Trophoblast cell (in vitro differentiated cells and primary cell): Measurements from ENCODE around the gene TXNL4B.

ENCODE experiments used
- DNase-seq, 2 donors: peaks; one replicate each; pipeline ENCODE4 v3.0.0-alpha.2; 2016
- H2AFZ ChIP-seq: 2 replicates; pipeline ENCODE4 v1.6.1; 2013; ENCODE audit warnings: low read length, moderate library complexity, mild to moderate bottlenecking; ENCODE audit not compliant: insufficient read depth, poor library complexity
- H2AK5ac ChIP-seq: 2 replicates; pipeline ENCODE4 v1.6.1; 2013; ENCODE audit warnings: mild to moderate bottlenecking, low read length
- H2BK120ac ChIP-seq: 2 replicates; pipeline ENCODE4 v1.6.1; 2013; ENCODE audit warnings: low read length, mild to moderate bottlenecking, moderate library complexity; ENCODE audit not compliant: insufficient read depth, poor library complexity
- H2BK12ac ChIP-seq: 2 replicates; pipeline ENCODE4 v1.6.1; 2013; ENCODE audit warnings: mild to moderate bottlenecking, low read length, moderate library complexity
- H2BK5ac ChIP-seq: 2 replicates; pipeline ENCODE4 v1.6.1; 2013; ENCODE audit warnings: low read length, low read depth, moderate library complexity, mild to moderate bottlenecking; ENCODE audit not compliant: poor library complexity
- H3K14ac ChIP-seq: 2 replicates; pipeline ENCODE4 v1.6.1; 2013; ENCODE audit warnings: mild to moderate bottlenecking, low read length
- H3K18ac ChIP-seq: 2 replicates; pipeline ENCODE4 v1.6.1; 2013; ENCODE audit warnings: mild to moderate bottlenecking, low read length
- H3K23ac ChIP-seq: 2 replicates; pipeline ENCODE4 v1.6.1; 2013; ENCODE audit warnings: low read length
- H3K27ac ChIP-seq: 2 replicates; pipeline ENCODE4 v1.5.1; 2013; ENCODE audit warnings: low read depth, mild to moderate bottlenecking, inconsistent platforms, low read length, moderate library complexity
- H3K27me3 ChIP-seq: 2 replicates; pipeline ENCODE4 v1.6.1; 2013; ENCODE audit warnings: inconsistent platforms, mild to moderate bottlenecking, low read length, moderate library complexity; ENCODE audit not compliant: insufficient read depth
- H3K36me3 ChIP-seq, 2 experiments: 1 replicate in 1 of 2; 2 replicates in 1 of 2; pipeline ENCODE4 v1.6.1; 2013; ENCODE audit warnings: low read length in 2 of 2, mild to moderate bottlenecking in 2 of 2, moderate library complexity in 1 of 2; ENCODE audit not compliant: insufficient read depth in 2 of 2, control insufficient read depth in 1 of 2
- H3K4ac ChIP-seq: 2 replicates; pipeline ENCODE4 v1.6.1; 2013; ENCODE audit warnings: low read depth, mild to moderate bottlenecking, low read length, moderate library complexity
- H3K4me1 ChIP-seq, 2 experiments: 1 replicate in 1 of 2; 2 replicates in 1 of 2; pipeline ENCODE4 v1.6.1; 2013; ENCODE audit warnings: low read length in 2 of 2, mild to moderate bottlenecking in 2 of 2, moderate library complexity in 1 of 2; ENCODE audit not compliant: insufficient read depth in 2 of 2, control insufficient read depth in 1 of 2
- H3K4me2 ChIP-seq: 2 replicates; pipeline ENCODE4 v1.6.1; 2013; ENCODE audit warnings: inconsistent platforms, mild to moderate bottlenecking, low read length, moderate library complexity
- H3K4me3 ChIP-seq: 2 replicates; pipeline ENCODE4 v1.5.1; 2013; ENCODE audit warnings: mild to moderate bottlenecking, low read depth, low read length, inconsistent platforms
- H3K79me1 ChIP-seq: one replicate; pipeline ENCODE4 v1.6.1; 2013; ENCODE audit warnings: low read length
- H3K79me2 ChIP-seq: 2 replicates; pipeline ENCODE4 v1.6.1; 2013; ENCODE audit warnings: low read length, mild to moderate bottlenecking; ENCODE audit not compliant: control insufficient read depth, insufficient read depth, poor library complexity
- H3K9ac ChIP-seq: 2 replicates; pipeline ENCODE4 v1.6.1; 2013; ENCODE audit warnings: mild to moderate bottlenecking, low read length
- H3K9me3 ChIP-seq: 2 replicates; pipeline ENCODE4 v1.6.1; 2013; ENCODE audit warnings: low read depth, mild to moderate bottlenecking, control low read depth, inconsistent platforms, low read length; ENCODE audit not compliant: insufficient read depth
- H4K12ac ChIP-seq: 2 replicates; pipeline ENCODE4 v1.6.1; 2013; ENCODE audit warnings: low read depth, mild to moderate bottlenecking, low read length, moderate library complexity
- H4K8ac ChIP-seq: 2 replicates; pipeline ENCODE4 v1.6.1; 2013; ENCODE audit warnings: low read depth, mild to moderate bottlenecking, low read length, moderate library complexity
- H4K91ac ChIP-seq: one replicate; pipeline ENCODE4 v1.6.1; 2013; ENCODE audit warnings: low read depth, mild to moderate bottlenecking, low read length, moderate library complexity
- WGBS: extraction: QIAGEN DNeasy Blood & Tissue Kit; methylation state at CpG from one replicate; pipeline ENCODE4 v1.1.7; 2013; ENCODE audit warnings: missing lambda C conversion rate; ENCODE audit not compliant: insufficient read length, insufficient coverage; ENCODE audit errors: extremely low coverage; 5-methylcytosine and 5-hydroxymethylcytosine counted together

Gene TXNL4B

DNA sequence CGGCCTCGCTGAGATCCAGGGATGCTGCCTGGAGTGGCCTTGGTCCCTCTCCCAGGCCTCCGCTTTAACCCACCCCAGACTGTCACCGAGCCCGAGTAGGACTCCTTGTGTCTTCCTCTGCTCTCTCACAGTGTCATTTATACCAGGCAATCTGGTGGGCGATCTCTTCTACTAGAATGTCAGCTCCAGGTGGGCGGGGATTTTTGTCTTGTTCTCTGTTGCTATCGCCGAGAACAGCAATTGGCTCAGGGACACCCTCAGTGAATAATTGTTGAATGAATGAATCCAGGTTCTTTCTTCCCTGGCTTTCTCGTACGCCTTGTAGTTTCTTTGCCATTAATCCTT is 818 bp upstream of the TXNL4B start:
- WGBS, result no CpG with 5 or more reads among the region's 11 CpGs

DNA sequence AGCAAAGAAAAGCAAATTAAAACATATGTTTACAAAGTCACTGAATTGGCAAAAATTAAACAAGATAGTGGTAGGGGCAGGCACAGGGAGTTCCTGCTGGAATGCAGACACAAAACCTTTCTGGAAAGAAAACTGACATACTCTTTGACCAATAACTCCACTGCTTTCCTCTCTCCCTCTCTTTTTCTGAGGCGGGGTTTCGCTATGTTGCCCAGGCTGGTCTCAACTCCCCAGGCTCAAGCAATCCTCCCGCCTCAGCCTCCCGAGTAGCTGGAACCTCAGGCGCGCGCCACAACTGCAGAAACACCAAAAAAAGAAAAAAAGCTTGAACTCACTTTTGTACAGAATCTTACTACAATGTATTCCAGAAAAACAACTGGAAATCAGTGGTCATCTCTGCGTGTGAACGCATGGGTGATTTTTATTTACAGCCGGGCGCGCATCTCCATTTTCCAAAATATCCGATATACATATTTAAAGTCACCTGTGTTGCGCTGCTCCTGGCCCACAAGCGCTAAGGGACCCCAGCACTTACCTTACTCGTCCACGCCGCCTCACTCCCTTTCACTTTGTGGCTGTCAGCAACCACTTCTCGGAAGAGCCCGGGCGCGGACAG is 480 bp downstream of the TXNL4B start:
- peak overlapping the region; percentile 11 for H3K14ac ChIP-seq
- DNase-seq, result peak in 1 of 2 donors; percentile 57
- H3K27me3 ChIP-seq, result no peaks in the 10 kb centered on the region
- no peak overlapping the region for H2BK12ac ChIP-seq
- peaks cover 0 to 3% of the 10 kb centered on the region in 2 experiments for H3K4me1 ChIP-seq
- peak overlapping the region; percentile 81 for H3K9ac ChIP-seq
- no peak overlapping the region for H2BK5ac ChIP-seq
- H3K36me3 ChIP-seq, result peaks cover 18 to 28% of the 10 kb centered on the region in 2 experiments
- peak overlapping the region; percentile 25 for H3K4ac ChIP-seq
- H3K27ac ChIP-seq, result peak overlapping the region; percentile 2
- H3K79me1 ChIP-seq, result peaks cover 7% of the 10 kb centered on the region
- no peak overlapping the region for H2AK5ac ChIP-seq
- H2AFZ ChIP-seq, result peak overlapping the region; percentile 47
- H3K4me2 ChIP-seq, result peak overlapping the region; percentile 70
- H3K4me3 ChIP-seq, result peak overlapping the region; percentile 86
- peak overlapping the region; percentile 20 for H4K91ac ChIP-seq
- peak overlapping the region; percentile 61 for H4K8ac ChIP-seq
- H4K12ac ChIP-seq, result peak overlapping the region; percentile 9
- no peak overlapping the region for H3K23ac ChIP-seq
- H2BK120ac ChIP-seq, result no peak overlapping the region
- no peaks in the 10 kb centered on the region for H3K9me3 ChIP-seq
- H3K79me2 ChIP-seq, result peaks cover 8% of the 10 kb centered on the region
- H3K18ac ChIP-seq, result peak overlapping the region; percentile 4
- no CpG with 5 or more reads among the region's 22 CpGs for WGBS

More for the DNA sequence above, 818 bp upstream of the TXNL4B start:
- H3K14ac ChIP-seq, result peak overlapping the region; percentile 71
- peak overlapping the region; percentile 77 for H2AFZ ChIP-seq
- H4K8ac ChIP-seq, result peak overlapping the region; percentile 87
- peak overlapping the region; percentile 95 for H3K9ac ChIP-seq
- H3K4me1 ChIP-seq, result peaks cover 0 to 3% of the 10 kb centered on the region in 2 experiments
- H3K36me3 ChIP-seq, result peaks cover 24 to 34% of the 10 kb centered on the region in 2 experiments
- peak overlapping the region; percentile 55 for H2AK5ac ChIP-seq
- peak overlapping the region; percentile 97 for H3K4me2 ChIP-seq
- peak overlapping the region; percentile 66 for H3K18ac ChIP-seq
- no peak overlapping the region for H2BK5ac ChIP-seq
- H3K27me3 ChIP-seq, result no peaks in the 10 kb centered on the region
- H3K27ac ChIP-seq, result no peak overlapping the region
- peak overlapping the region; percentile 86 for H3K4ac ChIP-seq
- peak in 1 of 2 donors; percentile 19 for DNase-seq
- no peaks in the 10 kb centered on the region for H3K9me3 ChIP-seq
- H3K79me2 ChIP-seq, result peaks cover 8% of the 10 kb centered on the region
- H3K23ac ChIP-seq, result no peak overlapping the region
- H4K91ac ChIP-seq, result peak overlapping the region; percentile 74
- peak overlapping the region; percentile 63 for H4K12ac ChIP-seq
- peak overlapping the region; percentile 99 for H3K4me3 ChIP-seq
- H2BK120ac ChIP-seq, result peak overlapping the region; percentile 50
- no peak overlapping the region for H2BK12ac ChIP-seq
- peaks cover 7% of the 10 kb centered on the region for H3K79me1 ChIP-seq

DNA sequence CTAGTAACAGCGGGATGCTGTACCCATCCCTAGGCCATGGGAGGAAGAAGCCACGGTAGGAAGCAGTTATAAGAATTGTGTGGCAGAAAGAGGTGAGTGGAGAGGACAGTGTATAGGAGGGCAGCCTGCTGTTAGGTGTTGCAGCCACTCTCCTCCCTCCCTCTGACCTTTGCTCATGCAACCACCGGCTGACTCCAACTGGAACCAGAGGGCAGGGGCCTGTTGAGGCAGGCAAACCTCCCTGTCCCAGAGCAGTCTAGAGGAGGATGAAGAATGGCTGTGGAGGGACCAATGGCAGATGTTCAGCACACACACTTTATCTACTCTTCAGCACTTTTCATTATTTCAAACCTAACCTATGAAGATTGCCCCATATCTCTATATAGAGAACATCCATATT is 2.2 kb downstream of the TXNL4B start:
- H3K27ac ChIP-seq, result no peak overlapping the region
- peaks cover 8% of the 10 kb centered on the region for H3K79me2 ChIP-seq
- H3K79me1 ChIP-seq, result peaks cover 7% of the 10 kb centered on the region
- DNase-seq, result no peak
- H4K91ac ChIP-seq, result no peak overlapping the region
- H2AK5ac ChIP-seq, result no peak overlapping the region
- peaks cover 0 to 3% of the 10 kb centered on the region in 2 experiments for H3K4me1 ChIP-seq
- H3K23ac ChIP-seq, result no peak overlapping the region
- H3K4ac ChIP-seq, result no peak overlapping the region
- no peak overlapping the region for H3K9ac ChIP-seq
- peaks cover 13 to 22% of the 10 kb centered on the region in 2 experiments for H3K36me3 ChIP-seq
- no peak overlapping the region for H2AFZ ChIP-seq
- no peak overlapping the region for H2BK120ac ChIP-seq
- H3K9me3 ChIP-seq, result no peaks in the 10 kb centered on the region
- H2BK5ac ChIP-seq, result no peak overlapping the region
- no peak overlapping the region for H3K18ac ChIP-seq
- no peak overlapping the region for H2BK12ac ChIP-seq
- no peaks in the 10 kb centered on the region for H3K27me3 ChIP-seq
- H3K4me3 ChIP-seq, result no peak overlapping the region
- no peak overlapping the region for H4K12ac ChIP-seq
- no CpG with 5 or more reads among the region's 3 CpGs for WGBS
- H4K8ac ChIP-seq, result no peak overlapping the region
- no peak overlapping the region for H3K4me2 ChIP-seq
- no peak overlapping the region for H3K14ac ChIP-seq

- Histone ChIP-seq H3K14ac (no peak overlapping the region), H3K27ac (no peak overlapping the region), H2BK120ac (no peak overlapping the region)
Measured at GRCh38 chr16:72085002-72085401, 8.4 kb downstream of the TXNL4B start.

More at GRCh38 chr16:72085002-72085401, 8.4 kb downstream of the TXNL4B start:
- H3K36me3 ChIP-seq, result peaks cover 20 to 29% of the 10 kb centered on the region in 2 experiments
- no peak overlapping the region for H2AK5ac ChIP-seq
- no peaks in the 10 kb centered on the region for H3K79me1 ChIP-seq
- H3K27me3 ChIP-seq, result no peaks in the 10 kb centered on the region
- H3K4ac ChIP-seq, result no peak overlapping the region
- H3K4me2 ChIP-seq, result no peak overlapping the region
- H3K23ac ChIP-seq, result no peak overlapping the region
- no peak overlapping the region for H2BK12ac ChIP-seq
- H3K9me3 ChIP-seq, result peaks cover 11% of the 10 kb centered on the region
- no peaks in the 10 kb centered on the region for H3K79me2 ChIP-seq
- no CpG with 5 or more reads among the region's 2 CpGs for WGBS
- no peak overlapping the region for H3K4me3 ChIP-seq
- H4K8ac ChIP-seq, result no peak overlapping the region
- H3K9ac ChIP-seq, result no peak overlapping the region
- no peak overlapping the region for H2BK5ac ChIP-seq
- DNase-seq, result no peak
- no peak overlapping the region for H4K91ac ChIP-seq
- H4K12ac ChIP-seq, result no peak overlapping the region
- no peaks in the 10 kb centered on the region for H3K4me1 ChIP-seq
- no peak overlapping the region for H2AFZ ChIP-seq
- no peak overlapping the region for H3K18ac ChIP-seq
